A673 (cell line): ENCODE results near the gene IFNAR1.

ENCODE experiments used
- EZH2 ChIP-seq: fragments of 200-600 bp; sonication (generic); IDR thresholded peaks from 2 replicates; pipeline ENCODE4 v1.6.1; 2017; ENCODE audit warnings: borderline replicate concordance, low read depth, mild to moderate bottlenecking, mixed read lengths, antibody characterized with exemption, low read length; ENCODE audit not compliant: poor library complexity, severe bottlenecking
- TF ChIP-seq, protein P1 (sequence below): fragments of 300-800, 200-600 bp; sonication (generic); conservative IDR thresholded peaks from 2 replicates; pipeline ENCODE4 v1.5.1; 2017; ENCODE audit warnings: low read depth, mild to moderate bottlenecking, antibody characterized with exemption, low read length, moderate library complexity, mixed read lengths

- TF ChIP-seq, protein P1, sequence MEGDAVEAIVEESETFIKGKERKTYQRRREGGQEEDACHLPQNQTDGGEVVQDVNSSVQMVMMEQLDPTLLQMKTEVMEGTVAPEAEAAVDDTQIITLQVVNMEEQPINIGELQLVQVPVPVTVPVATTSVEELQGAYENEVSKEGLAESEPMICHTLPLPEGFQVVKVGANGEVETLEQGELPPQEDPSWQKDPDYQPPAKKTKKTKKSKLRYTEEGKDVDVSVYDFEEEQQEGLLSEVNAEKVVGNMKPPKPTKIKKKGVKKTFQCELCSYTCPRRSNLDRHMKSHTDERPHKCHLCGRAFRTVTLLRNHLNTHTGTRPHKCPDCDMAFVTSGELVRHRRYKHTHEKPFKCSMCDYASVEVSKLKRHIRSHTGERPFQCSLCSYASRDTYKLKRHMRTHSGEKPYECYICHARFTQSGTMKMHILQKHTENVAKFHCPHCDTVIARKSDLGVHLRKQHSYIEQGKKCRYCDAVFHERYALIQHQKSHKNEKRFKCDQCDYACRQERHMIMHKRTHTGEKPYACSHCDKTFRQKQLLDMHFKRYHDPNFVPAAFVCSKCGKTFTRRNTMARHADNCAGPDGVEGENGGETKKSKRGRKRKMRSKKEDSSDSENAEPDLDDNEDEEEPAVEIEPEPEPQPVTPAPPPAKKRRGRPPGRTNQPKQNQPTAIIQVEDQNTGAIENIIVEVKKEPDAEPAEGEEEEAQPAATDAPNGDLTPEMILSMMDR, result no peak
- no peak for TF ChIP-seq EZH2
These were observed 31.6 kb upstream of the IFNAR1 start for GRCh38 chr21:33293136-33293535.
